ENCODE results near the gene VOPP1. TPM values are rescaled to one million over a fixed set of nuclear protein-coding genes. Genes with fewer than 3 reads are reported as not detected.

Gene VOPP1
- total RNA-seq, 4 donors from 2014 or later = 22.1 to 79.2 (median 73.9) TPM

GRCh38 chr7:55488216-55488615 lies 84.1 kb downstream of the VOPP1 start:
- H3K9me3 ChIP-seq = no peaks in the 10 kb centered on the region
- WGBS, 2 donors (ENCODE audit: low coverage in 1 of 2) = 62% methylated on average over 6 of the region's 6 CpGs; no CpG with 5 or more reads in 1 of the 2 donors
- intact Hi-C loops (cut with DNase I; ENCODE audit: low total_unique reads) = no loop called here
- no peaks in the 10 kb centered on the region for H3K27me3 ChIP-seq
- no peak for DNase-seq
- no peak overlapping the region for H3K4me3 ChIP-seq
- TF ChIP-seq CTCF (IDR thresholded peaks at IDR 0.05) = no peak
- TF ChIP-seq POLR2A (IDR thresholded peaks at IDR 0.05) = no peak
- no peak for TF ChIP-seq EP300 (IDR thresholded peaks at IDR 0.05; ENCODE audit: low read depth)
- no peak for TF ChIP-seq POLR2AphosphoS5 (IDR thresholded peaks at IDR 0.05)
- H3K36me3 ChIP-seq = peaks cover 0 to 19% (median 6%) of the 10 kb centered on the region in 4 donors
- H3K27ac ChIP-seq = no peak overlapping the region
- H3K4me1 ChIP-seq = no peaks in the 10 kb centered on the region
- in situ Hi-C loops (cut with MboI; ENCODE audit: low pct_ligation_motif_present in 1 of 4, low pct_unique_long_range_greater_than_20kb in 1 of 4, low sequenced_read_pairs in 3 of 4) = no loop called here

- TF ChIP-seq CTCF (IDR thresholded peaks at IDR 0.05) (no peak), POLR2A (IDR thresholded peaks at IDR 0.05) (no peak), EP300 (IDR thresholded peaks at IDR 0.05; ENCODE audit: low read depth) (no peak), POLR2AphosphoS5 (IDR thresholded peaks at IDR 0.05) (no peak)
- Histone ChIP-seq H3K36me3 (peaks cover 0 to 18% (median 4%) of the 10 kb centered on the region in 4 donors), H3K9me3 (no peaks in the 10 kb centered on the region), H3K27me3 (no peaks in the 10 kb centered on the region), H3K4me1 (no peaks in the 10 kb centered on the region), H3K4me3 (no peak overlapping the region), H3K27ac (no peak overlapping the region)
- 91 to 100% methylated on average over 1 to 7 of the region's 7 CpGs for WGBS, 2 donors (ENCODE audit: low coverage in 1 of 2)
- DNase-seq = no peak
- in situ Hi-C loops (cut with MboI; ENCODE audit: low pct_ligation_motif_present in 1 of 4, low pct_unique_long_range_greater_than_20kb in 1 of 4, low sequenced_read_pairs in 3 of 4) = no loop called here
- intact Hi-C loops (cut with DNase I; ENCODE audit: low total_unique reads) = no loop called here
Measured at GRCh38 chr7:55486991-55487390, 85.3 kb downstream of the VOPP1 start.

- no peak overlapping the region for H3K4me3 ChIP-seq
- no peak for DNase-seq
- H3K4me1 ChIP-seq = no peaks in the 10 kb centered on the region
- no peaks in the 10 kb centered on the region for H3K27me3 ChIP-seq
- H3K9me3 ChIP-seq = no peaks in the 10 kb centered on the region
- peaks cover 0 to 10% (median 0%) of the 10 kb centered on the region in 4 donors for H3K36me3 ChIP-seq
- no peak overlapping the region for H3K27ac ChIP-seq
- in situ Hi-C loops (cut with MboI; ENCODE audit: low pct_ligation_motif_present in 1 of 4, low pct_unique_long_range_greater_than_20kb in 1 of 4, low sequenced_read_pairs in 3 of 4) = no loop called here
- TF ChIP-seq EP300 (IDR thresholded peaks at IDR 0.05; ENCODE audit: low read depth) = no peak
- TF ChIP-seq POLR2AphosphoS5 (IDR thresholded peaks at IDR 0.05) = no peak
- TF ChIP-seq CTCF (IDR thresholded peaks at IDR 0.05) = no peak
- TF ChIP-seq POLR2A (IDR thresholded peaks at IDR 0.05) = no peak
- WGBS, 2 donors (ENCODE audit: low coverage in 1 of 2) = 81% methylated on average over 5 of the region's 5 CpGs
- intact Hi-C loops (cut with DNase I; ENCODE audit: low total_unique reads) = no loop called here
Measured at GRCh38 chr7:55486192-55486590, 86.1 kb downstream of the VOPP1 start.

- H3K9me3 ChIP-seq = no peaks in the 10 kb centered on the region
- H3K4me3 ChIP-seq = no peak overlapping the region
- WGBS, 2 donors (ENCODE audit: low coverage in 1 of 2) = 89% methylated on average over 28 of the region's 28 CpGs; no CpG with 5 or more reads in 1 of the 2 donors
- no peaks in the 10 kb centered on the region for H3K27me3 ChIP-seq
- H3K36me3 ChIP-seq = peaks cover 0 to 10% (median 0%) of the 10 kb centered on the region in 4 donors
- no peak for DNase-seq
- no peak for TF ChIP-seq POLR2AphosphoS5 (IDR thresholded peaks at IDR 0.05)
- no peak for TF ChIP-seq CTCF (IDR thresholded peaks at IDR 0.05)
- no peak for TF ChIP-seq POLR2A (IDR thresholded peaks at IDR 0.05)
- no peak for TF ChIP-seq EP300 (IDR thresholded peaks at IDR 0.05; ENCODE audit: low read depth)
- intact Hi-C loops (cut with DNase I; ENCODE audit: low total_unique reads) = no loop called here
- in situ Hi-C loops (cut with MboI; ENCODE audit: low pct_ligation_motif_present in 1 of 4, low pct_unique_long_range_greater_than_20kb in 1 of 4, low sequenced_read_pairs in 3 of 4) = no loop called here
- no peak overlapping the region for H3K27ac ChIP-seq
- no peaks in the 10 kb centered on the region for H3K4me1 ChIP-seq
Measured at GRCh38 chr7:55485501-55486191, 86.7 kb downstream of the VOPP1 start.

Measured in transverse colon (tissue), 4 donors.